Measurements from ENCODE around the gene ZBTB20. TPM values are rescaled to one million over a fixed set of nuclear protein-coding genes. Genes with fewer than 3 reads are reported as not detected.

ZBTB20 gene
- total and polyA plus RNA-seq, 4 donors: 3.1 to 57.4 (median 29.3) TPM

GRCh38 chr3:114437897-114438296 is 709.2 kb downstream of the ZBTB20 start:
- DNase-seq (ENCODE audit: low read depth in 4 of 6, low spot score in 6 of 6): no peak
- WGBS (ENCODE audit: insufficient coverage): 100% methylated on average over 1 of the region's 2 CpGs

GRCh38 chr3:114436182-114436581 is 710.9 kb downstream of the ZBTB20 start:
- Histone ChIP-seq H3K9me3 (ENCODE audit: control insufficient read depth, insufficient read depth, low read length) (no peaks in the 10 kb centered on the region), H3K27ac (ENCODE audit: low read depth, low read length) (no peak overlapping the region), H3K4me3 (ENCODE audit: low read depth, low read length) (no peak overlapping the region), H3K4me1 (ENCODE audit: control insufficient read depth, insufficient read depth, low read length) (no peaks in the 10 kb centered on the region), H3K27me3 (ENCODE audit: control insufficient read depth, insufficient read depth, low read length) (no peaks in the 10 kb centered on the region), H3K36me3 (ENCODE audit: control insufficient read depth, insufficient read depth, low read length) (no peaks in the 10 kb centered on the region)
- WGBS (ENCODE audit: insufficient coverage): 60% methylated on average over 1 of the region's 2 CpGs
- no peak for DNase-seq (ENCODE audit: low read depth in 4 of 6, low spot score in 6 of 6)

More at GRCh38 chr3:114437897-114438296, 709.2 kb downstream of the ZBTB20 start:
- no peaks in the 10 kb centered on the region for H3K9me3 ChIP-seq (ENCODE audit: control insufficient read depth, insufficient read depth, low read length)
- H3K36me3 ChIP-seq (ENCODE audit: control insufficient read depth, insufficient read depth, low read length): no peaks in the 10 kb centered on the region
- no peak overlapping the region for H3K4me3 ChIP-seq (ENCODE audit: low read depth, low read length)
- no peak overlapping the region for H3K27ac ChIP-seq (ENCODE audit: low read depth, low read length)
- no peaks in the 10 kb centered on the region for H3K27me3 ChIP-seq (ENCODE audit: control insufficient read depth, insufficient read depth, low read length)
- H3K4me1 ChIP-seq (ENCODE audit: control insufficient read depth, insufficient read depth, low read length): no peaks in the 10 kb centered on the region

GRCh38 chr3:114435386-114436115 is 711.5 kb downstream of the ZBTB20 start:
- H3K27ac ChIP-seq (ENCODE audit: low read depth, low read length): no peak overlapping the region
- H3K9me3 ChIP-seq (ENCODE audit: control insufficient read depth, insufficient read depth, low read length): no peaks in the 10 kb centered on the region
- no peaks in the 10 kb centered on the region for H3K4me1 ChIP-seq (ENCODE audit: control insufficient read depth, insufficient read depth, low read length)
- 100% methylated on average over 1 of the region's 5 CpGs for WGBS (ENCODE audit: insufficient coverage)
- no peaks in the 10 kb centered on the region for H3K27me3 ChIP-seq (ENCODE audit: control insufficient read depth, insufficient read depth, low read length)
- H3K36me3 ChIP-seq (ENCODE audit: control insufficient read depth, insufficient read depth, low read length): no peaks in the 10 kb centered on the region
- no peak overlapping the region for H3K4me3 ChIP-seq (ENCODE audit: low read depth, low read length)
- peak in 1 of 6 donors; percentile 68 for DNase-seq (ENCODE audit: low read depth in 4 of 6, low spot score in 6 of 6)

GRCh38 chr3:114432310-114432709 is 714.8 kb downstream of the ZBTB20 start:
- Histone ChIP-seq H3K27ac (ENCODE audit: low read depth, low read length) (no peak overlapping the region), H3K9me3 (ENCODE audit: control insufficient read depth, insufficient read depth, low read length) (no peaks in the 10 kb centered on the region), H3K4me3 (ENCODE audit: low read depth, low read length) (no peak overlapping the region), H3K4me1 (ENCODE audit: control insufficient read depth, insufficient read depth, low read length) (no peaks in the 10 kb centered on the region), H3K36me3 (ENCODE audit: control insufficient read depth, insufficient read depth, low read length) (no peaks in the 10 kb centered on the region), H3K27me3 (ENCODE audit: control insufficient read depth, insufficient read depth, low read length) (no peaks in the 10 kb centered on the region)
- DNase-seq (ENCODE audit: low read depth in 4 of 6, low spot score in 6 of 6): peak in 1 of 6 donors; percentile 80
- 88% methylated on average over 2 of the region's 2 CpGs for WGBS (ENCODE audit: insufficient coverage)

GRCh38 chr3:114428044-114428595 is 719.0 kb downstream of the ZBTB20 start:
- H3K27ac ChIP-seq (ENCODE audit: low read depth, low read length): no peak overlapping the region
- WGBS (ENCODE audit: insufficient coverage): 90% methylated on average over 2 of the region's 5 CpGs

GRCh38 chr3:114427285-114428043 is 719.6 kb downstream of the ZBTB20 start:
- peak in 1 of 6 donors; percentile 50 for DNase-seq (ENCODE audit: low read depth in 4 of 6, low spot score in 6 of 6)
- no peaks in the 10 kb centered on the region for H3K27me3 ChIP-seq (ENCODE audit: control insufficient read depth, insufficient read depth, low read length)
- H3K9me3 ChIP-seq (ENCODE audit: control insufficient read depth, insufficient read depth, low read length): no peaks in the 10 kb centered on the region
- no peak overlapping the region for H3K27ac ChIP-seq (ENCODE audit: low read depth, low read length)
- WGBS (ENCODE audit: insufficient coverage): 38% methylated on average over 2 of the region's 8 CpGs
- no peaks in the 10 kb centered on the region for H3K4me1 ChIP-seq (ENCODE audit: control insufficient read depth, insufficient read depth, low read length)
- no peak overlapping the region for H3K4me3 ChIP-seq (ENCODE audit: low read depth, low read length)
- H3K36me3 ChIP-seq (ENCODE audit: control insufficient read depth, insufficient read depth, low read length): no peaks in the 10 kb centered on the region

More at GRCh38 chr3:114428044-114428595, 719.0 kb downstream of the ZBTB20 start:
- Histone ChIP-seq H3K27me3 (ENCODE audit: control insufficient read depth, insufficient read depth, low read length) (no peaks in the 10 kb centered on the region), H3K4me1 (ENCODE audit: control insufficient read depth, insufficient read depth, low read length) (no peaks in the 10 kb centered on the region), H3K4me3 (ENCODE audit: low read depth, low read length) (no peak overlapping the region), H3K9me3 (ENCODE audit: control insufficient read depth, insufficient read depth, low read length) (no peaks in the 10 kb centered on the region), H3K36me3 (ENCODE audit: control insufficient read depth, insufficient read depth, low read length) (no peaks in the 10 kb centered on the region)
- DNase-seq (ENCODE audit: low read depth in 4 of 6, low spot score in 6 of 6): no peak

GRCh38 chr3:114424337-114424736 is 722.8 kb downstream of the ZBTB20 start:
- 39% methylated on average over 4 of the region's 8 CpGs for WGBS (ENCODE audit: insufficient coverage)
- Histone ChIP-seq H3K4me1 (ENCODE audit: control insufficient read depth, insufficient read depth, low read length) (no peaks in the 10 kb centered on the region), H3K4me3 (ENCODE audit: low read depth, low read length) (no peak overlapping the region), H3K36me3 (ENCODE audit: control insufficient read depth, insufficient read depth, low read length) (no peaks in the 10 kb centered on the region), H3K27ac (ENCODE audit: low read depth, low read length) (no peak overlapping the region), H3K27me3 (ENCODE audit: control insufficient read depth, insufficient read depth, low read length) (no peaks in the 10 kb centered on the region), H3K9me3 (ENCODE audit: control insufficient read depth, insufficient read depth, low read length) (no peaks in the 10 kb centered on the region)
- peak in 1 of 6 donors; percentile 73 for DNase-seq (ENCODE audit: low read depth in 4 of 6, low spot score in 6 of 6)

- Histone ChIP-seq H3K27me3 (ENCODE audit: control insufficient read depth, insufficient read depth, low read length) (no peaks in the 10 kb centered on the region), H3K9me3 (ENCODE audit: control insufficient read depth, insufficient read depth, low read length) (no peaks in the 10 kb centered on the region), H3K27ac (ENCODE audit: low read depth, low read length) (no peak overlapping the region), H3K36me3 (ENCODE audit: control insufficient read depth, insufficient read depth, low read length) (no peaks in the 10 kb centered on the region), H3K4me3 (ENCODE audit: low read depth, low read length) (no peak overlapping the region), H3K4me1 (ENCODE audit: control insufficient read depth, insufficient read depth, low read length) (no peaks in the 10 kb centered on the region)
- DNase-seq (ENCODE audit: low read depth in 4 of 6, low spot score in 6 of 6): no peak
- WGBS (ENCODE audit: insufficient coverage): 12% methylated on average over 3 of the region's 7 CpGs
These were observed 725.9 kb downstream of the ZBTB20 start for GRCh38 chr3:114421204-114421603.

GRCh38 chr3:114420072-114420471 is 727.0 kb downstream of the ZBTB20 start:
- no peaks in the 10 kb centered on the region for H3K27me3 ChIP-seq (ENCODE audit: control insufficient read depth, insufficient read depth, low read length)
- DNase-seq (ENCODE audit: low read depth in 4 of 6, low spot score in 6 of 6): no peak
- H3K9me3 ChIP-seq (ENCODE audit: control insufficient read depth, insufficient read depth, low read length): no peaks in the 10 kb centered on the region
- H3K27ac ChIP-seq (ENCODE audit: low read depth, low read length): peak overlapping the region; percentile 44
- H3K4me1 ChIP-seq (ENCODE audit: control insufficient read depth, insufficient read depth, low read length): no peaks in the 10 kb centered on the region
- no peak overlapping the region for H3K4me3 ChIP-seq (ENCODE audit: low read depth, low read length)
- no peaks in the 10 kb centered on the region for H3K36me3 ChIP-seq (ENCODE audit: control insufficient read depth, insufficient read depth, low read length)
- 61% methylated on average over 2 of the region's 3 CpGs for WGBS (ENCODE audit: insufficient coverage)

Measured in spinal cord (tissue), 10 donors.